Kidney glomerular epithelial cell (primary cell): ENCODE measurements around the gene PRDM13.
"Not testable (repeated sequence)": the region's sequence is repeated elsewhere in the genome, so short reads cannot be mapped to it uniquely, and the experiment has no call there.

Experiments used
- DNase-seq: peaks from one replicate; lab custom pipeline; 2025; lab: John Stamatoyannopoulos, UW

PRDM13 gene

GRCh38 chr6:99603421-99604165, 3.0 kb upstream of the PRDM13 start:
- no peak for DNase-seq

DNA sequence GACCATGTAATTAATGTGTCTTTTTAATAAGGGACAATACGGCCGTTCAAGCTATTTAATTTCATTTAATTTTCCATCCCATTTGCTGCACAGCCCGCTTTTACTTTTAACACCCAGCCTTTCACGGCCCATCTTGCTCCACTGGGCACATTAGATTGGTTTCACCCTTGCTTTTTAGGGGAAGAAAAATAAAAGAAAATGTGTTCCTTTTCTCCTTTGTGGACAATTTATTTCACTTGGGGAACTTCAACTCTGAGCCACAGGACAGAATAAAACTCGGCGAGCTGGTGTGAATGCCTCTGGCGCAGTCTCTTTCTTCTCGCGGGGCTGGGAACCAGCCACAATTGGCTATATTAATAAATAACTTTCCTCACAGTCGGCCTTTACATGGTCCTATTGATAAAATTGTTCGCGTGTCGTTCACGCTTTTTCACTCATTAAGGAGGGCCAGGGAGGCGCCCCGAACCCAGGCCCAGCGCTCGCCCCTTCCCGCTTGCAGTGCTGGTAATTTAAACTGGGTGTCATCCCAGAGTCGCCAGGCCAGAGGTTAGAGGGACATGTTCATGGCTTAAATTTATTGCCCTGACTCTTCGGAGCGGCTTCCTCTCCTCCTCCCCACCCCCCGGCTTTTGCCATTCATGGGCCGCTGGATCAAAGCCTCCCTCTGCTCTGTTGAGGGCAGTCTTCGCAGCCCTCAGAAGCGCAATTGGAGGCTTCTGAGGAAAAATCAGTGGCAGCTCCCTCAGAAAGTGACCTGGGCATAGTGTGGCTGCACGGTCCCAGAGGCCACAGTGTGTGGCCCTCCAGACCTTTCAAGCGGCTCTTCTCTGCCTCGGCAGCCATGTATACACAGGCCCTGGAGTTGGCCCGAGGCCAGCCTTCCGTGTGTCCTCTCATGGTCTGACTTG, 2.2 kb upstream of the PRDM13 start:
- no peak for DNase-seq

DNA sequence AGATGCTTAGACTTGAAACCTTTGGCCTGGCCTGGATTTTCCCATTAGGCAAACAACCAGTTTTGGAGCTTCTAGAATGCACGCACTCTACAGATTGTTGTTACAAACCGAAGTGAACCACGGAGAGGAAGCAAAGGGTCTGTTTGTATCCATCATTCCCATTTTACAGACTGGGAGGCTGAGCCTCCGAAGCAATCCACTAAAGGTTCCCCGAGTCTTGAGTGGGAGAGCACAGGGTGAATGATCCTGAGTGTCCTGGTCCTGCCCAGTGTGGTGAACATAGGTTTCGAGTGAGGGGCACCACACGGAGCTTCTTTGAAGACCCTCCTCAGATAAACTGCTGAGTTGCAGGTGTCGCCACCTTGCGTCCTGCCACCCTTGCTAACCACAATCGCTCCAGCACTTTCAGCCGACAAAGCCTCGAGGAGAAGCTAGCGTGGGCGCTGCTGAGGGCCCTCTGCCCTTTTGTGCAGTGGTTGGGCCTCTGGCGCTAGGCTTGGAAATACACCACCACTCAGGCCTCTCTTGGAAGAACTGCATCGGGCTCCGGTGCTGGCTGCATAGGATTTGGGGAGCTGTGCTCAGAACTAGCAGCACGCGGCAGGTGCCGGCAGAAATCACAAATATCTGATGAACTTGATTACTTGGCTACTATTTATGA, 1.4 kb upstream of the PRDM13 start:
- DNase-seq: no peak

GRCh38 chr6:99605911-99606655, 550 bp upstream of the PRDM13 start:
- DNase-seq: no peak

DNA sequence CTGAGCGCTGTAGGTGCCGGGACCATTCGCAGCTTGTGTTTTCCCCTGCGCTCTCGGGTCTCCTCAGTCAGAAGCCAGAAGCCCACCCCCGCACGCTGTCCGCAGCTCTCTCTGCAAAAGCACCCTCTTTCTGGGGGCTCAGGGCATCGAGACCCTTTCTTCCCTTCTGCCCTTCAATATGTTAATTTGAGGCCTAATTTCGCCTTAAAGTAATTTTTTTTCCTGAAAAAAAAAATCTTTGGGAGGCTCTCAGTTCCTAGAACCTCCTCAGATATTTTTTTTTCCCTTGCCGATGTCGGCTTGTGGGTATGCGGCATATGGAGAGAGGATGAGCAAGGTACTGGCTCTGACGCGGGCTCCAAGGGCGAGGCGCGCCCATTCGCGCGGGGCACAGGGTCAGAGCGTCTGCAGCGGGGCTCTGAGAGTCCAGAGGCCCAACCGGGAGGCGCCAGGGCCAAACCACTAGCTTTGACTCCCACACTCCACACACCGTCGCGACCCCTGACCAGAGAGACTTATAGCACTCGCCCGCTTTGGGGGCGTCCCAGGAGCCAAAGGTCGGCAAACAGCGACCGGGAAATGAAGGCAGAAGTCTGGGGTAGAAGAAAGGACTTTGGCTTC, 893 bp downstream of the PRDM13 start:
- DNase-seq: no peak

GRCh38 chr6:99608059-99608885, 1.6 kb downstream of the PRDM13 start:
- no peak for DNase-seq

- DNase-seq: no peak
Observed at GRCh38 chr6:99608886-99609482, 2.4 kb downstream of the PRDM13 start.

- DNase-seq: no peak
Observed at GRCh38 chr6:99609905-99610489, 3.4 kb downstream of the PRDM13 start.

- DNase-seq: no peak
Observed at GRCh38 chr6:99611148-99611547, 4.5 kb downstream of the PRDM13 start.

GRCh38 chr6:99612551-99613408, 6.1 kb downstream of the PRDM13 start:
- no peak for DNase-seq

- no peak for DNase-seq
Observed at GRCh38 chr6:99613409-99613704, 6.7 kb downstream of the PRDM13 start.

DNA sequence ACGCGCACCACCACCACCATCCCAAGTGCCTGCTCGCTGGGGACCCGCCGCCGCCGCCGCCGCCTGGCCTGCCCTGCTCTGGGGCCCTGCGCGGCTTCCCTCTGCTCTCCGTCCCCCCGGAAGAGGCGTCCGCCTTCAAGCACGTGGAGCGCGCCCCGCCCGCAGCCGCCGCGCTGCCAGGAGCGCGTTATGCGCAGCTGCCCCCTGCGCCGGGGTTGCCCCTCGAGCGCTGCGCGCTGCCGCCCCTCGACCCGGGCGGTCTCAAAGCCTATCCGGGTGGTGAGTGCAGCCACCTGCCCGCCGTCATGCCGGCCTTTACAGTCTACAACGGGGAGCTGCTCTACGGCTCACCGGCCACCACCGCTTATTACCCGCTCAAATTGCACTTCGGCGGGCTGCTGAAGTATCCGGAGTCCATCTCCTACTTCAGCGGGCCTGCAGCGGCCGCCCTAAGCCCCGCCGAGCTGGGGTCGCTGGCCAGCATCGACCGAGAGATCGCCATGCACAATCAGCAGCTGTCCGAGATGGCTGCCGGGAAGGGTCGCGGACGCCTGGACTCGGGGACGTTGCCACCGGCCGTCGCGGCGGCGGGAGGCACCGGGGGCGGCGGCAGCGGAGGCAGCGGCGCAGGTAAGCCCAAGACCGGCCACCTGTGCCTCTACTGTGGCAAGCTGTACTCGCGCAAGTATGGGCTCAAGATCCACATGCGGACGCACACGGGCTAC, 7.2 kb downstream of the PRDM13 start:
- DNase-seq: no peak

- DNase-seq: no peak
Observed at GRCh38 chr6:99614430-99615186, 8.0 kb downstream of the PRDM13 start.

GRCh38 chr6:99617131-99617530, 10.5 kb downstream of the PRDM13 start:
- DNase-seq: no peak

GRCh38 chr6:99618649-99619408, 12.2 kb downstream of the PRDM13 start:
- DNase-seq: no peak

GRCh38 chr6:99619409-99619762, 12.8 kb downstream of the PRDM13 start:
- no peak for DNase-seq

- DNase-seq: not testable (repeated sequence)
Observed at GRCh38 chr6:99622044-99622443, 15.4 kb downstream of the PRDM13 start.
